OCI-LY3 (cell line): Measurements from ENCODE around the gene TET2.

ENCODE experiments used
- H2AFZ ChIP-seq: fragments of 200-600, 300-600 bp; shearing (Covaris generic); 2 replicates; pipeline ENCODE4 v1.6.0; 2014; ENCODE audit warnings: antibody characterized with exemption, low read depth, low read length
- H3K27ac ChIP-seq: fragments of 200-600, 300-600 bp; sonication (generic); 2 replicates; pipeline ENCODE4 v1.5.1; 2014; ENCODE audit warnings: mild to moderate bottlenecking, low read length, moderate library complexity, mixed read lengths
- H3K27me3 ChIP-seq: fragments of 200-600, 300-600 bp; sonication (generic); 2 replicates; pipeline ENCODE4 v1.6.1; 2014; ENCODE audit warnings: low read depth, low read length, mixed read lengths
- H3K36me3 ChIP-seq: fragments of 200-600, 300-600 bp; sonication (generic); replicated peaks from 2 replicates; pipeline ENCODE3; 2014; ENCODE audit warnings: low read depth, low read length, mixed read lengths
- H3K4me1 ChIP-seq: fragments of 300-600, 200-600 bp; sonication (generic); 2 replicates; pipeline ENCODE4 v1.6.1; 2014; ENCODE audit warnings: low read length, mixed read lengths
- H3K4me2 ChIP-seq: fragments of 200-600, 300-600 bp; sonication (generic); 2 replicates; pipeline ENCODE4 v1.6.1; 2014; ENCODE audit warnings: low read length, mixed read lengths
- H3K4me3 ChIP-seq: fragments of 300-600, 200-600 bp; sonication (generic); 2 replicates; pipeline ENCODE4 v1.5.1; 2014; ENCODE audit warnings: antibody characterized with exemption, mild to moderate bottlenecking, low read length, moderate library complexity
- H3K79me2 ChIP-seq: fragments of 300-600, 200-600 bp; shearing (Covaris generic); 2 replicates; pipeline ENCODE4 v1.6.1; 2014; ENCODE audit warnings: mild to moderate bottlenecking, low read length, mixed read lengths
- H3K9ac ChIP-seq: fragments of 300-600, 200-600 bp; shearing (Covaris generic); 2 replicates; pipeline ENCODE4 v1.6.0; 2014; ENCODE audit warnings: mild to moderate bottlenecking, low read length, moderate library complexity
- H3K9me3 ChIP-seq: fragments of 200-600, 300-600 bp; shearing (Covaris generic); 2 replicates; pipeline ENCODE4 v1.6.1; 2014; ENCODE audit warnings: low read length, mixed read lengths; ENCODE audit not compliant: insufficient read depth
- H4K20me1 ChIP-seq: fragments of 200-600, 300-600 bp; sonication (generic); 2 replicates; pipeline ENCODE4 v1.6.1; 2016; ENCODE audit warnings: low read length, mixed read lengths; ENCODE audit not compliant: insufficient read depth
- EZH2phosphoT487 ChIP-seq: fragments of 200-600 bp; shearing (Covaris generic); IDR thresholded peaks from 2 replicates; pipeline ENCODE4 v1.6.1; 2018; ENCODE audit warnings: antibody characterized with exemption, mixed run types, low read depth
- TF ChIP-seq, protein P1 (sequence below): fragments of 200-600, 300-600 bp; sonication (generic); IDR thresholded peaks from 2 replicates; pipeline ENCODE4 v1.5.1; 2014; ENCODE audit warnings: antibody characterized with exemption, low read length, low read depth

The TET2 gene

DNA sequence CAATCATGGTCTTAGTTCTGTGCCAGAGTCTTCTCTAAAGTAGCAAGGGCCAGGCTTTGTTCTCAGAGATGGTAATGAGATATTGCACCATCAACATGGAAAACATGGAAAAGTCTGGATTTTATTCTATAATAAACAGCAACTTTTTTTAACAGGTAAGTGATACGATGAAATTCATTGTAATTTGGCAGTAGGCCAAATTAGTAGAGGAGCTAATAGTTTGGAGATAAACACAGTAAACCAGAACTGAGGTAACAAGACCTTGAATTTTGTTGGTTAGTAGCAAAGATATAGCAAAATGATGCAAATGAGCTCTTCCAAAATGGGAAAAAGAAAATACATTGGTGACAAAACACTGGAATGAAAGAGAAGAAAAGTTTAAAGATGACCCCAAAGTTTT, 126.6 kb downstream of the TET2 start:
- Histone ChIP-seq H3K79me2 (no peaks in the 10 kb centered on the region), H3K4me3 (no peak overlapping the region), H3K4me2 (no peak overlapping the region), H3K9me3 (no peaks in the 10 kb centered on the region), H2AFZ (no peak overlapping the region), H3K36me3 (peaks cover 66% of the 10 kb centered on the region), H3K27me3 (no peaks in the 10 kb centered on the region), H4K20me1 (no peaks in the 10 kb centered on the region), H3K4me1 (no peaks in the 10 kb centered on the region), H3K9ac (no peak overlapping the region), H3K27ac (no peak overlapping the region)
- no peak for TF ChIP-seq EZH2phosphoT487
- TF ChIP-seq, protein P1, sequence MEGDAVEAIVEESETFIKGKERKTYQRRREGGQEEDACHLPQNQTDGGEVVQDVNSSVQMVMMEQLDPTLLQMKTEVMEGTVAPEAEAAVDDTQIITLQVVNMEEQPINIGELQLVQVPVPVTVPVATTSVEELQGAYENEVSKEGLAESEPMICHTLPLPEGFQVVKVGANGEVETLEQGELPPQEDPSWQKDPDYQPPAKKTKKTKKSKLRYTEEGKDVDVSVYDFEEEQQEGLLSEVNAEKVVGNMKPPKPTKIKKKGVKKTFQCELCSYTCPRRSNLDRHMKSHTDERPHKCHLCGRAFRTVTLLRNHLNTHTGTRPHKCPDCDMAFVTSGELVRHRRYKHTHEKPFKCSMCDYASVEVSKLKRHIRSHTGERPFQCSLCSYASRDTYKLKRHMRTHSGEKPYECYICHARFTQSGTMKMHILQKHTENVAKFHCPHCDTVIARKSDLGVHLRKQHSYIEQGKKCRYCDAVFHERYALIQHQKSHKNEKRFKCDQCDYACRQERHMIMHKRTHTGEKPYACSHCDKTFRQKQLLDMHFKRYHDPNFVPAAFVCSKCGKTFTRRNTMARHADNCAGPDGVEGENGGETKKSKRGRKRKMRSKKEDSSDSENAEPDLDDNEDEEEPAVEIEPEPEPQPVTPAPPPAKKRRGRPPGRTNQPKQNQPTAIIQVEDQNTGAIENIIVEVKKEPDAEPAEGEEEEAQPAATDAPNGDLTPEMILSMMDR = no peak

DNA sequence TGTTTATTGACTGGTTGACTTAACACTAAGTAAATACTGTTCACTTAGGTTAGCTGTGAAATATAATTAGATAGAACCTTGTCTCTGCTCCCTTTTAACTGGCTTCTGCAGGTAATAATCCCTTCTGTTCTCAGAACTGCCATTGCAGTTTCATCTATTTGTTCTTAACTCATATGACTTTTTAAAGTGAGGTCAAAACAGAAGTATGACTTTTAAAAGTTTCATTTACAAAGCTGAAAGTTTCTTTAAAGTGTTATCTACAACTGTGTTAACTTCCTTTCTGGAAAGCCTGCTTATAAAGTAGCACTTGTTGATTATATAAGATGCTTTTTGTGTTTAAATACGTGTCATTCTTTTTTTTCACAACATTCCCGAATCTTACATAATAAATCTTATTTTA, 127.4 kb downstream of the TET2 start:
- H3K79me2 ChIP-seq = no peaks in the 10 kb centered on the region
- no peak overlapping the region for H3K4me3 ChIP-seq
- no peak overlapping the region for H3K9ac ChIP-seq
- no peak overlapping the region for H2AFZ ChIP-seq
- H3K27ac ChIP-seq = no peak overlapping the region
- H3K36me3 ChIP-seq = peaks cover 64% of the 10 kb centered on the region
- no peak overlapping the region for H3K4me2 ChIP-seq
- no peak for TF ChIP-seq EZH2phosphoT487
- TF ChIP-seq, protein P1 = no peak
- no peaks in the 10 kb centered on the region for H3K9me3 ChIP-seq
- no peaks in the 10 kb centered on the region for H4K20me1 ChIP-seq
- no peaks in the 10 kb centered on the region for H3K27me3 ChIP-seq
- H3K4me1 ChIP-seq = no peaks in the 10 kb centered on the region

DNA sequence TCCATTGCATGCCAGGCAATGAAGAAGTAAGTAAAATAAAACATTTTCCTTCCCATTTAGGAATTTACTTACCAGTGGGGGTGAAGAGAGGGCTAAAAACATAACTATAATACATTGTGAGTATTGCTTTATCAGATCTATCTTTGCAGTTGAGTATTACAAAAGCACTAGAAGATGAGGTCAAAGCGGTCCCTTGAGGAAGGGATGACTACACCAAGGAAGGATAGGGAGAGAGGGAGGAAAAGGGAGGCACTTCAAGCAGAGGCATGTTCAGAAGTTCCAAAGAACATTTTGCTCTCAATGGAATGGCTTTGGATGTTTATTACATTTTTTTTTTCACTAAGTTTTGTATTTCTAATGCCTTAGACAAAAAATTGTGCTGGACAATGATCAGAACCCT, 127.8 kb downstream of the TET2 start:
- H3K4me2 ChIP-seq = no peak overlapping the region
- no peak overlapping the region for H3K9ac ChIP-seq
- no peaks in the 10 kb centered on the region for H3K9me3 ChIP-seq
- peaks cover 61% of the 10 kb centered on the region for H3K36me3 ChIP-seq
- H3K27me3 ChIP-seq = no peaks in the 10 kb centered on the region
- H3K4me3 ChIP-seq = no peak overlapping the region
- no peaks in the 10 kb centered on the region for H3K79me2 ChIP-seq
- H4K20me1 ChIP-seq = no peaks in the 10 kb centered on the region
- H3K27ac ChIP-seq = no peak overlapping the region
- no peak overlapping the region for H2AFZ ChIP-seq
- TF ChIP-seq EZH2phosphoT487 = no peak
- TF ChIP-seq, protein P1 = no peak
- no peaks in the 10 kb centered on the region for H3K4me1 ChIP-seq

DNA sequence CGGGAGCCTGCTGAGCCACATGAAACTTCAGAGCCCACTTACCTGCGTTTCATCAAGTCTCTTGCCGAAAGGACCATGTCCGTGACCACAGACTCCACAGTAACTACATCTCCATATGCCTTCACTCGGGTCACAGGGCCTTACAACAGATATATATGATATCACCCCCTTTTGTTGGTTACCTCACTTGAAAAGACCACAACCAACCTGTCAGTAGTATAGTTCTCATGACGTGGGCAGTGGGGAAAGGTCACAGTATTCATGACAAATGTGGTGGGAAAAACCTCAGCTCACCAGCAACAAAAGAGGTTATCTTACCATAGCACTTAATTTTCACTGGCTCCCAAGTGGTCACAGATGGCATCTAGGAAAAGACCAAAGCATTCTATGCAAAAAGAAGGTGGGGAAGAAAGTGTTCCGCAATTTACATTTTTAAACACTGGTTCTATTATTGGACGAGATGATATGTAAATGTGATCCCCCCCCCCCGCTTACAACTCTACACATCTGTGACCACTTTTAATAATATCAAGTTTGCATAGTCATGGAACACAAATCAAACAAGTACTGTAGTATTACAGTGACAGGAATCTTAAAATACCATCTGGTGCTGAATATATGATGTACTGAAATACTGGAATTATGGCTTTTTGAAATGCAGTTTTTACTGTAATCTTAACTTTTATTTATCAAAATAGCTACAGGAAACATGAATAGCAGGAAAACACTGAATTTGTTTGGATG, 129.9 kb downstream of the TET2 start:
- TF ChIP-seq, protein P1 = no peak
- TF ChIP-seq EZH2phosphoT487 = no peak
- Histone ChIP-seq H2AFZ (no peak overlapping the region), H3K27me3 (no peaks in the 10 kb centered on the region), H3K4me2 (no peak overlapping the region), H3K4me1 (no peaks in the 10 kb centered on the region), H3K9me3 (no peaks in the 10 kb centered on the region), H3K9ac (no peak overlapping the region), H3K36me3 (peaks cover 43% of the 10 kb centered on the region), H3K27ac (no peak overlapping the region), H3K79me2 (no peaks in the 10 kb centered on the region), H3K4me3 (no peak overlapping the region), H4K20me1 (no peaks in the 10 kb centered on the region)
